SH-SY5Y (cell line): Measurements from ENCODE around the gene BTRC.

Source experiments
- GATA2 ChIP-seq: IDR thresholded peaks from 2 replicates; pipeline ENCODE4 v1.6.1; 2011; ENCODE audit warnings: mild to moderate bottlenecking, low read depth, low read length
- GATA3 ChIP-seq: IDR thresholded peaks from 2 replicates; pipeline ENCODE4 v1.6.1; 2011; ENCODE audit warnings: low read depth, mild to moderate bottlenecking, low read length, moderate library complexity

Gene BTRC

GRCh38 chr10:101478956-101479355, 125.0 kb downstream of the BTRC start:
- TF ChIP-seq GATA2 (no peak), GATA3 (no peak)

- no peak for TF ChIP-seq GATA2
- no peak for TF ChIP-seq GATA3
Observed at GRCh38 chr10:101481256-101481655, 127.3 kb downstream of the BTRC start.

- TF ChIP-seq GATA2, result no peak
- no peak for TF ChIP-seq GATA3
Observed at GRCh38 chr10:101482568-101482967, 128.6 kb downstream of the BTRC start.

- no peak for TF ChIP-seq GATA3
Observed at GRCh38 chr10:101484175-101484745, 130.3 kb downstream of the BTRC start.

- TF ChIP-seq GATA3 (no peak), GATA2 (no peak)
Observed at GRCh38 chr10:101485207-101485606, 131.2 kb downstream of the BTRC start.

GRCh38 chr10:101485681-101486554, 132.0 kb downstream of the BTRC start:
- TF ChIP-seq GATA2 (peak; percentile 21; the same call in 1 of the 2 replicates), GATA3 (no peak)

GRCh38 chr10:101487399-101487798, 133.4 kb downstream of the BTRC start:
- TF ChIP-seq GATA3 (no peak), GATA2 (no peak)

- TF ChIP-seq GATA2 (no peak), GATA3 (no peak)
Observed at GRCh38 chr10:101489355-101489754, 135.4 kb downstream of the BTRC start.

- TF ChIP-seq GATA3 (no peak), GATA2 (no peak)
Observed at GRCh38 chr10:101490026-101490425, 136.1 kb downstream of the BTRC start.

- no peak for TF ChIP-seq GATA2
- TF ChIP-seq GATA3, result no peak
Observed at GRCh38 chr10:101492205-101492604, 138.2 kb downstream of the BTRC start.

GRCh38 chr10:101492814-101493213, 138.8 kb downstream of the BTRC start:
- no peak for TF ChIP-seq GATA3
- TF ChIP-seq GATA2, result no peak

GRCh38 chr10:101493249-101493648, 139.3 kb downstream of the BTRC start:
- TF ChIP-seq GATA2 (no peak), GATA3 (no peak)

- TF ChIP-seq GATA2 (no peak), GATA3 (no peak)
Observed at GRCh38 chr10:101493782-101494281, 139.9 kb downstream of the BTRC start.

GRCh38 chr10:101494650-101495049, 140.7 kb downstream of the BTRC start:
- TF ChIP-seq GATA2 (no peak), GATA3 (no peak)

GRCh38 chr10:101495324-101495925, 141.5 kb downstream of the BTRC start:
- TF ChIP-seq GATA3, result no peak
- no peak for TF ChIP-seq GATA2

GRCh38 chr10:101504438-101504837, 150.5 kb downstream of the BTRC start:
- no peak for TF ChIP-seq GATA3
